DMS 273 (cell line): ENCODE data around the gene LGR5.

Experiments used
- DNase-seq: peaks from one replicate; lab custom pipeline; 2025; ENCODE audit not compliant: unreplicated experiment; lab: John Stamatoyannopoulos, UW

The LGR5 gene

GRCh38 chr12:71438670-71439361 lies 782 bp upstream of the LGR5 start:
- peak; percentile 54 for DNase-seq

- no peak for DNase-seq
Measured at GRCh38 chr12:71439362-71439612, 311 bp upstream of the LGR5 start.

GRCh38 chr12:71440345-71440762 lies 756 bp downstream of the LGR5 start:
- peak; percentile 56 for DNase-seq

GRCh38 chr12:71440763-71441748 lies 1.5 kb downstream of the LGR5 start:
- DNase-seq, result peak; percentile 51

- DNase-seq, result peak; percentile 7
Measured at GRCh38 chr12:71441836-71442566, 2.4 kb downstream of the LGR5 start.

- peak; percentile 3 for DNase-seq
Measured at GRCh38 chr12:71442567-71442931, 3.0 kb downstream of the LGR5 start.

GRCh38 chr12:71445071-71445470 lies 5.5 kb downstream of the LGR5 start:
- no peak for DNase-seq

GRCh38 chr12:71447691-71448132 lies 8.1 kb downstream of the LGR5 start:
- no peak for DNase-seq

- DNase-seq, result no peak
Measured at GRCh38 chr12:71448150-71448581, 8.6 kb downstream of the LGR5 start.

- DNase-seq, result no peak
Measured at GRCh38 chr12:71449373-71450070, 9.9 kb downstream of the LGR5 start.

GRCh38 chr12:71452006-71452405 lies 12.4 kb downstream of the LGR5 start:
- DNase-seq, result no peak

- DNase-seq, result no peak
Measured at GRCh38 chr12:71455028-71455737, 15.6 kb downstream of the LGR5 start.

GRCh38 chr12:71456316-71456715 lies 16.7 kb downstream of the LGR5 start:
- DNase-seq, result peak; percentile 23

GRCh38 chr12:71456990-71457389 lies 17.4 kb downstream of the LGR5 start:
- DNase-seq, result no peak

GRCh38 chr12:71460318-71460717 lies 20.7 kb downstream of the LGR5 start:
- no peak for DNase-seq

- DNase-seq, result no peak
Measured at GRCh38 chr12:71460850-71461609, 21.4 kb downstream of the LGR5 start.

- DNase-seq, result no peak
Measured at GRCh38 chr12:71461787-71462328, 22.3 kb downstream of the LGR5 start.

- DNase-seq, result peak; percentile 17
Measured at GRCh38 chr12:71465796-71466195, 26.2 kb downstream of the LGR5 start.

- DNase-seq, result no peak
Measured at GRCh38 chr12:71469258-71469750, 29.7 kb downstream of the LGR5 start.
